MCF 10A (cell line): ENCODE measurements around the gene CPSF4L. TPM values are rescaled to one million over a fixed set of nuclear protein-coding genes. Genes with fewer than 3 reads are reported as not detected.

Experiments
- BruUV-seq: library from RNA; stranded (reverse); fragments of 400-500 nt; replicated peaks from 2 replicates; lab custom pipeline; 2021; lab: Mats Ljungman, UMichigan
- CTCF ChIA-PET: fragments of 300-600 bp; sonication (Branson Sonifier 250); formaldehyde crosslinking; extraction: SDS; loops from one replicate; lab custom pipeline; 2021; ENCODE audit warnings: antibody characterized with exemption, inconsistent platforms; lab: Yijun Ruan, JAX
- POLR2A ChIA-PET: fragments of 300-600, 350-650 bp; sonication (Branson Sonifier 250); formaldehyde crosslinking; extraction: SDS; loops from one replicate; lab custom pipeline; 2020; ENCODE audit warnings: antibody characterized with exemption, inconsistent platforms; lab: Yijun Ruan, JAX
- DNase-seq: peaks from one replicate; pipeline ENCODE4 v3.0.0-alpha.2; 2018; ENCODE audit not compliant: unreplicated experiment
- H3K27ac Mint-ChIP-seq: one replicate; pipeline ENCODE4 v1.8.0; 2022; ENCODE audit warnings: mild to moderate bottlenecking, low read depth, mixed read lengths; ENCODE audit not compliant: unreplicated experiment
- H3K27me3 Mint-ChIP-seq: one replicate; pipeline ENCODE4 v1.8.0; 2022; ENCODE audit warnings: mixed read lengths; ENCODE audit not compliant: insufficient read depth, unreplicated experiment
- H3K36me3 Mint-ChIP-seq: one replicate; pipeline ENCODE4 v1.8.0; 2022; ENCODE audit warnings: mild to moderate bottlenecking, moderate library complexity, mixed read lengths; ENCODE audit not compliant: insufficient read depth, unreplicated experiment
- H3K4me1 Mint-ChIP-seq: one replicate; pipeline ENCODE4 v1.8.0; 2022; ENCODE audit warnings: mixed read lengths; ENCODE audit not compliant: insufficient read depth, unreplicated experiment
- H3K4me3 Mint-ChIP-seq: one replicate; pipeline ENCODE4 v1.8.0; 2022; ENCODE audit warnings: mild to moderate bottlenecking, moderate library complexity, mixed read lengths; ENCODE audit not compliant: unreplicated experiment
- H3K9me3 Mint-ChIP-seq: one replicate; pipeline ENCODE4 v1.8.0; 2022; ENCODE audit warnings: mixed read lengths; ENCODE audit not compliant: unreplicated experiment
- CTCF ChIP-seq: fragments of 200-600 bp; IDR thresholded peaks from one replicate; pipeline ENCODE4 v1.8.0; 2022; ENCODE audit warnings: antibody characterized with exemption, mild to moderate bottlenecking; ENCODE audit not compliant: unreplicated experiment
- intact Hi-C: fragments of 100-400 bp; cut with micrococcal nuclease; formaldehyde crosslinking; loops from 2 replicates; pipeline ENCODE4 v1.14.1; 2022
- total RNA-seq: library from RNA; stranded (reverse); gene quantifications from 2 replicates; pipeline ENCODE4 v1.2.3, GENCODE V29; 2022

CPSF4L gene
- total RNA-seq, 1 experiment from 2014 or later = not detected

- DNase-seq = peak; percentile 43
- H3K9me3 Mint-ChIP-seq = no peaks in the 10 kb centered on the region
- intact Hi-C loops = loop anchor here (1.0 kb wide), 1 partner anchor 507 kb away; no protein-coding TSS in a partner anchor
- POLR2A ChIA-PET = interaction anchor here (0.5 to 8.8 kb wide), 23 partner anchors 10 to 1994 kb away, joined by 3 to 148 read pairs (median 4); partner anchors contain the start of genes CDC42EP4 and COG1
- H3K27ac Mint-ChIP-seq = peak overlapping the region; percentile 90
- peaks cover 28% of the 10 kb centered on the region for H3K4me1 Mint-ChIP-seq
- peaks cover 24% of the 10 kb centered on the region for H3K36me3 Mint-ChIP-seq
- CTCF ChIA-PET = interaction anchor here (0.7 to 2.6 kb wide), 10 partner anchors 23 to 765 kb away, joined by 3 to 13 read pairs (median 4); no protein-coding TSS in a partner anchor
- no peaks in the 10 kb centered on the region for H3K27me3 Mint-ChIP-seq
- no TSS peak for BruUV-seq
- no peak for TF ChIP-seq CTCF
- H3K4me3 Mint-ChIP-seq = peak overlapping the region; percentile 97
Observed at GRCh38 chr17:73232587-73233373, 28.9 kb downstream of the CPSF4L start.

GRCh38 chr17:73231841-73232586 is 29.7 kb downstream of the CPSF4L start:
- ChIA-PET POLR2A (interaction anchor here (0.7 to 8.8 kb wide), 30 partner anchors 9 to 973 kb away, joined by 3 to 148 read pairs (median 4); partner anchors contain the start of genes CDC42EP4 and COG1), CTCF (interaction anchor here (0.6 to 2.6 kb wide), 13 partner anchors 10 to 683 kb away, joined by 3 to 13 read pairs (median 4); no protein-coding TSS in a partner anchor)
- Mint-ChIP-seq H3K27me3 (no peaks in the 10 kb centered on the region), H3K4me3 (peak overlapping the region; percentile 97), H3K4me1 (peaks cover 28% of the 10 kb centered on the region), H3K36me3 (peaks cover 17% of the 10 kb centered on the region), H3K9me3 (no peaks in the 10 kb centered on the region), H3K27ac (peak overlapping the region; percentile 90)
- DNase-seq = peak; percentile 93
- intact Hi-C loops = loop anchor here (1.0 kb wide), 2 partner anchors 41 to 507 kb away; no protein-coding TSS in a partner anchor
- TF ChIP-seq CTCF = no peak
- BruUV-seq = no TSS peak

- POLR2A ChIA-PET = interaction anchor here (0.6 to 8.8 kb wide), 21 partner anchors 8 to 973 kb away, joined by 3 to 148 read pairs (median 5); partner anchors contain the start of genes CDC42EP4 and COG1
- no peak for TF ChIP-seq CTCF
- CTCF ChIA-PET = interaction anchor here (0.6 to 2.6 kb wide), 9 partner anchors 9 to 683 kb away, joined by 3 to 13 read pairs (median 5); no protein-coding TSS in a partner anchor
- H3K27ac Mint-ChIP-seq = peak overlapping the region; percentile 90
- intact Hi-C loops = loop anchor here (1.0 kb wide), 1 partner anchor 40 kb away; no protein-coding TSS in a partner anchor
- H3K9me3 Mint-ChIP-seq = no peaks in the 10 kb centered on the region
- no peaks in the 10 kb centered on the region for H3K27me3 Mint-ChIP-seq
- peaks cover 21% of the 10 kb centered on the region for H3K36me3 Mint-ChIP-seq
- peak overlapping the region; percentile 97 for H3K4me3 Mint-ChIP-seq
- peaks cover 35% of the 10 kb centered on the region for H3K4me1 Mint-ChIP-seq
- peak; percentile 27 for DNase-seq
- no TSS peak for BruUV-seq
Observed at GRCh38 chr17:73231395-73231794, 30.3 kb downstream of the CPSF4L start.
